H1 (cell line): Measurements from ENCODE around the gene PPOX. TPM values are rescaled to one million over a fixed set of nuclear protein-coding genes. Genes with fewer than 3 reads are reported as not detected.
A peak's percentile ranks its signal among the peaks of the same experiment; 100 is the strongest.

Source experiments
- ASH2L ChIP-seq: fragments of 200-600, 300-600 bp; sonication (generic); IDR thresholded peaks from one replicate; pipeline ENCODE4 v1.7.1; 2017; ENCODE audit warnings: low read length
- CHD1 ChIP-seq: IDR thresholded peaks from 2 replicates; pipeline ENCODE4 v1.6.1; 2012; ENCODE audit warnings: low read depth, low read length, improper control_type of control experiment
- GABPA ChIP-seq: IDR thresholded peaks from 2 replicates; pipeline ENCODE4 v1.6.1; 2011; ENCODE audit warnings: mild to moderate bottlenecking, low read length, moderate library complexity, borderline replicate concordance; ENCODE audit not compliant: insufficient read depth
- PHF8 ChIP-seq: fragments of 200-600 bp; sonication (generic); conservative IDR thresholded peaks from 2 replicates; pipeline ENCODE4 v1.7.1; 2012; ENCODE audit warnings: low read depth, mild to moderate bottlenecking, inconsistent platforms, low read length, moderate library complexity
- SRF ChIP-seq: IDR thresholded peaks from 2 replicates; pipeline ENCODE4 v1.6.1; 2011; ENCODE audit warnings: mild to moderate bottlenecking, low read depth, low read length, moderate library complexity
- polyA plus RNA-seq, 7 experiments: library from polyadenylated mRNA; depleted of rRNA in 3 of 7; stranded (reverse) in 5 of 7; unstranded in 2 of 7; fragments of >200 nt in 5 of 7; fragments of 200-250 nt in 2 of 7; gene quantifications; 1 replicate in 5 of 7; 2 replicates in 1 of 7; 4 replicates in 1 of 7; pipeline versions ENCODE4 v1.2.1 to v1.2.3, GENCODE V29; 2011 to 2013; ENCODE audit warnings: missing spikeins in 2 of 7, mixed read lengths in 2 of 7
- total RNA-seq: library from RNA; stranded (reverse); fragmentation: NEBNext Ultra II Directional; extraction: Animal tissue kit (Norgen Biotek cat#: 25700); gene quantifications from 2 replicates; pipeline ENCODE4 v1.2.1, GENCODE V29; 2021
- TF ChIP-seq, protein P1 (sequence below): fragments of 300-600 bp; sonication (generic); IDR thresholded peaks from 2 replicates; pipeline ENCODE4 v1.7.1; 2012; ENCODE audit warnings: low read length, moderate library complexity, mild to moderate bottlenecking, inconsistent platforms; ENCODE audit not compliant: insufficient replicate concordance
- TF ChIP-seq, protein P2 (sequence below), 3 experiments: IDR thresholded peaks; 1 replicate in 2 of 3; 2 replicates in 1 of 3; pipeline versions ENCODE4 v1.5.1 to v1.6.1; 2011; ENCODE audit warnings: low read length in 3 of 3, mild to moderate bottlenecking in 3 of 3, inconsistent platforms in 2 of 3, low read depth in 1 of 3, moderate library complexity in 1 of 3; ENCODE audit not compliant: insufficient read depth in 1 of 3; ENCODE audit errors: control extremely low read depth in 1 of 3

The PPOX gene
- total and polyA plus RNA-seq, 2 of the 8 experiments (the other 6 are each of a cell fraction or from before 2014, with no cell fraction given): 39.4 to 40.4 TPM

DNA sequence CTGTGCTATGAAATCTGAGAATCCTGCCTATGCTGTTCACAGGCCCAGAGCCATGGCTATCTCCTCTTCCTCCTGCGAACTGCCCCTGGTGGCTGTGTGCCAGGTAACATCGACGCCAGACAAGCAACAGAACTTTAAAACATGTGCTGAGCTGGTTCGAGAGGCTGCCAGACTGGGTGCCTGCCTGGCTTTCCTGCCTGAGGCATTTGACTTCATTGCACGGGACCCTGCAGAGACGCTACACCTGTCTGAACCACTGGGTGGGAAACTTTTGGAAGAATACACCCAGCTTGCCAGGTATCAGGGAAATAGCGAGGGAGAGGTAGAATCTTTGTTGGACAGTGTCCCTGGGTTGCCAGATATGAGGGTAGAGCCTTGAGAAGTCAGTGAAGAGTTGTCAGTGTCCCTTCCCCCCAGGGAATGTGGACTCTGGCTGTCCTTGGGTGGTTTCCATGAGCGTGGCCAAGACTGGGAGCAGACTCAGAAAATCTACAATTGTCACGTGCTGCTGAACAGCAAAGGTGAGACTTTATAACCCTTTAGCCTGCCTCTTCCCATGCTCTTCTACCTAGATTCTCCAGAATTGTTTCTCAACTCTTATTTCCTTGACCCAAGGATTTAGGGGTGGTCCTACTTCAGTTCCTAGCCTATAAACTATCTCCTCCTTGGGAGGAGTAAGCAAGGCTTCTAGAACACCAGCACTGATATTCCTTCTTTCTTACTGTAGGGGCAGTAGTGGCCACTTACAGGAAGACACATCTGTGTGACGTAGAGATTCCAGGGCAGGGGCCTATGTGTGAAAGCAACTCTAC lies 46.9 kb upstream of the PPOX start (continued):
- TF ChIP-seq, protein P1, sequence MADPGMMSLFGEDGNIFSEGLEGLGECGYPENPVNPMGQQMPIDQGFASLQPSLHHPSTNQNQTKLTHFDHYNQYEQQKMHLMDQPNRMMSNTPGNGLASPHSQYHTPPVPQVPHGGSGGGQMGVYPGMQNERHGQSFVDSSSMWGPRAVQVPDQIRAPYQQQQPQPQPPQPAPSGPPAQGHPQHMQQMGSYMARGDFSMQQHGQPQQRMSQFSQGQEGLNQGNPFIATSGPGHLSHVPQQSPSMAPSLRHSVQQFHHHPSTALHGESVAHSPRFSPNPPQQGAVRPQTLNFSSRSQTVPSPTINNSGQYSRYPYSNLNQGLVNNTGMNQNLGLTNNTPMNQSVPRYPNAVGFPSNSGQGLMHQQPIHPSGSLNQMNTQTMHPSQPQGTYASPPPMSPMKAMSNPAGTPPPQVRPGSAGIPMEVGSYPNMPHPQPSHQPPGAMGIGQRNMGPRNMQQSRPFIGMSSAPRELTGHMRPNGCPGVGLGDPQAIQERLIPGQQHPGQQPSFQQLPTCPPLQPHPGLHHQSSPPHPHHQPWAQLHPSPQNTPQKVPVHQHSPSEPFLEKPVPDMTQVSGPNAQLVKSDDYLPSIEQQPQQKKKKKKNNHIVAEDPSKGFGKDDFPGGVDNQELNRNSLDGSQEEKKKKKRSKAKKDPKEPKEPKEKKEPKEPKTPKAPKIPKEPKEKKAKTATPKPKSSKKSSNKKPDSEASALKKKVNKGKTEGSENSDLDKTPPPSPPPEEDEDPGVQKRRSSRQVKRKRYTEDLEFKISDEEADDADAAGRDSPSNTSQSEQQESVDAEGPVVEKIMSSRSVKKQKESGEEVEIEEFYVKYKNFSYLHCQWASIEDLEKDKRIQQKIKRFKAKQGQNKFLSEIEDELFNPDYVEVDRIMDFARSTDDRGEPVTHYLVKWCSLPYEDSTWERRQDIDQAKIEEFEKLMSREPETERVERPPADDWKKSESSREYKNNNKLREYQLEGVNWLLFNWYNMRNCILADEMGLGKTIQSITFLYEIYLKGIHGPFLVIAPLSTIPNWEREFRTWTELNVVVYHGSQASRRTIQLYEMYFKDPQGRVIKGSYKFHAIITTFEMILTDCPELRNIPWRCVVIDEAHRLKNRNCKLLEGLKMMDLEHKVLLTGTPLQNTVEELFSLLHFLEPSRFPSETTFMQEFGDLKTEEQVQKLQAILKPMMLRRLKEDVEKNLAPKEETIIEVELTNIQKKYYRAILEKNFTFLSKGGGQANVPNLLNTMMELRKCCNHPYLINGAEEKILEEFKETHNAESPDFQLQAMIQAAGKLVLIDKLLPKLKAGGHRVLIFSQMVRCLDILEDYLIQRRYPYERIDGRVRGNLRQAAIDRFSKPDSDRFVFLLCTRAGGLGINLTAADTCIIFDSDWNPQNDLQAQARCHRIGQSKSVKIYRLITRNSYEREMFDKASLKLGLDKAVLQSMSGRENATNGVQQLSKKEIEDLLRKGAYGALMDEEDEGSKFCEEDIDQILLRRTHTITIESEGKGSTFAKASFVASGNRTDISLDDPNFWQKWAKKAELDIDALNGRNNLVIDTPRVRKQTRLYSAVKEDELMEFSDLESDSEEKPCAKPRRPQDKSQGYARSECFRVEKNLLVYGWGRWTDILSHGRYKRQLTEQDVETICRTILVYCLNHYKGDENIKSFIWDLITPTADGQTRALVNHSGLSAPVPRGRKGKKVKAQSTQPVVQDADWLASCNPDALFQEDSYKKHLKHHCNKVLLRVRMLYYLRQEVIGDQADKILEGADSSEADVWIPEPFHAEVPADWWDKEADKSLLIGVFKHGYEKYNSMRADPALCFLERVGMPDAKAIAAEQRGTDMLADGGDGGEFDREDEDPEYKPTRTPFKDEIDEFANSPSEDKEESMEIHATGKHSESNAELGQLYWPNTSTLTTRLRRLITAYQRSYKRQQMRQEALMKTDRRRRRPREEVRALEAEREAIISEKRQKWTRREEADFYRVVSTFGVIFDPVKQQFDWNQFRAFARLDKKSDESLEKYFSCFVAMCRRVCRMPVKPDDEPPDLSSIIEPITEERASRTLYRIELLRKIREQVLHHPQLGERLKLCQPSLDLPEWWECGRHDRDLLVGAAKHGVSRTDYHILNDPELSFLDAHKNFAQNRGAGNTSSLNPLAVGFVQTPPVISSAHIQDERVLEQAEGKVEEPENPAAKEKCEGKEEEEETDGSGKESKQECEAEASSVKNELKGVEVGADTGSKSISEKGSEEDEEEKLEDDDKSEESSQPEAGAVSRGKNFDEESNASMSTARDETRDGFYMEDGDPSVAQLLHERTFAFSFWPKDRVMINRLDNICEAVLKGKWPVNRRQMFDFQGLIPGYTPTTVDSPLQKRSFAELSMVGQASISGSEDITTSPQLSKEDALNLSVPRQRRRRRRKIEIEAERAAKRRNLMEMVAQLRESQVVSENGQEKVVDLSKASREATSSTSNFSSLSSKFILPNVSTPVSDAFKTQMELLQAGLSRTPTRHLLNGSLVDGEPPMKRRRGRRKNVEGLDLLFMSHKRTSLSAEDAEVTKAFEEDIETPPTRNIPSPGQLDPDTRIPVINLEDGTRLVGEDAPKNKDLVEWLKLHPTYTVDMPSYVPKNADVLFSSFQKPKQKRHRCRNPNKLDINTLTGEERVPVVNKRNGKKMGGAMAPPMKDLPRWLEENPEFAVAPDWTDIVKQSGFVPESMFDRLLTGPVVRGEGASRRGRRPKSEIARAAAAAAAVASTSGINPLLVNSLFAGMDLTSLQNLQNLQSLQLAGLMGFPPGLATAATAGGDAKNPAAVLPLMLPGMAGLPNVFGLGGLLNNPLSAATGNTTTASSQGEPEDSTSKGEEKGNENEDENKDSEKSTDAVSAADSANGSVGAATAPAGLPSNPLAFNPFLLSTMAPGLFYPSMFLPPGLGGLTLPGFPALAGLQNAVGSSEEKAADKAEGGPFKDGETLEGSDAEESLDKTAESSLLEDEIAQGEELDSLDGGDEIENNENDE: no peak
- TF ChIP-seq PHF8: no peak
- TF ChIP-seq, protein P2, sequence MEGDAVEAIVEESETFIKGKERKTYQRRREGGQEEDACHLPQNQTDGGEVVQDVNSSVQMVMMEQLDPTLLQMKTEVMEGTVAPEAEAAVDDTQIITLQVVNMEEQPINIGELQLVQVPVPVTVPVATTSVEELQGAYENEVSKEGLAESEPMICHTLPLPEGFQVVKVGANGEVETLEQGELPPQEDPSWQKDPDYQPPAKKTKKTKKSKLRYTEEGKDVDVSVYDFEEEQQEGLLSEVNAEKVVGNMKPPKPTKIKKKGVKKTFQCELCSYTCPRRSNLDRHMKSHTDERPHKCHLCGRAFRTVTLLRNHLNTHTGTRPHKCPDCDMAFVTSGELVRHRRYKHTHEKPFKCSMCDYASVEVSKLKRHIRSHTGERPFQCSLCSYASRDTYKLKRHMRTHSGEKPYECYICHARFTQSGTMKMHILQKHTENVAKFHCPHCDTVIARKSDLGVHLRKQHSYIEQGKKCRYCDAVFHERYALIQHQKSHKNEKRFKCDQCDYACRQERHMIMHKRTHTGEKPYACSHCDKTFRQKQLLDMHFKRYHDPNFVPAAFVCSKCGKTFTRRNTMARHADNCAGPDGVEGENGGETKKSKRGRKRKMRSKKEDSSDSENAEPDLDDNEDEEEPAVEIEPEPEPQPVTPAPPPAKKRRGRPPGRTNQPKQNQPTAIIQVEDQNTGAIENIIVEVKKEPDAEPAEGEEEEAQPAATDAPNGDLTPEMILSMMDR (IDR thresholded peaks at IDR 0.05; ENCODE audit: control extremely low read depth in 1 of 3, insufficient read depth in 1 of 3, low read depth in 1 of 3, low read length in 3 of 3): peak; percentile 31 to 66 (median 41); a peak in 3 of 4 replicates
- TF ChIP-seq CHD1: no peak
- no peak for TF ChIP-seq SRF
- TF ChIP-seq GABPA: no peak
- no peak for TF ChIP-seq ASH2L
